ENCODE data around the gene SLC22A4.

The SLC22A4 gene

DNA sequence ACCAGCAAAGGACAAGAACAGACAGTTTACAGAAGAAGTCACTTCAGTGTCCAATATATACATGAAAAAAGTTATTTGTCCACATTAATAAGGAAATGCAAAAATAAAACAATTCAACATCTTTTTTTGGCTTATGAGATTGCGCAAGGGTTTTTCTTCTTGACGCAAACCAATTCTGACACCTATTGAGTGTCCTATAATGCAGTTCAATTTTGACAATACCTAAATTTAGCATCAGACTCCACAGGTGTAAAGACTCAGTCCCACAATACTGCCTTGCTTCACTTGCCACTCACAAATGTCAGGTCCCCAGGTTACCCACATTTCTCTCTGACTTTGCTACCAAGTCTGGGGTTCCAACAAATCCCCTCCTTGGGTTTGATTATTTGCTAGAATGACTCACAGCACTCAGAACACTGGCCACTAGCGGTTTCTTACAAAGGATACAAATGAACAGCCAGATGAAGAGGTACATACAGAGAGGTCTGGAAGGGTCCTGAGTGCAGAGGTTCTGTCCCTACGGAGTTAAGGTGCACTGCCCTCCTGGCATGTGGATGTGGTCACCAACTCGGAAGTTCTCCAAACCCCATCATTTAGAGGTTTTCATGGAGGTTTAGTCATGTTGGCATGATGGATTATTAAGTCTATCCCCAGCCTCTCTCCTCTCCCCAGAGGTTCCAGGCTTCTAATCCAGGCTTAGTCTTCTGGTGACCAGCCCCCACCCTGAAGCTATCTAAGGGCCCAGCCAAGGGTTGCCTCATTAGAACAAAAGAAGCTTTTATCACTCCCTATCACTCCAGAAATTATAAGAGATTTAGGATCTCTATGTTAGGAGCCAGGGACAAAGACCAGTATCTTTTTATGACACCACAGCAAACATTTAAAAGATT, 48.3 kb downstream of the SLC22A4 start:
- DNase-seq (ENCODE audit: low read depth): no peak

- DNase-seq (ENCODE audit: low read depth): no peak
Measured at GRCh38 chr5:132344775-132345514, 50.8 kb downstream of the SLC22A4 start.

- DNase-seq (ENCODE audit: low read depth): no peak
Measured at GRCh38 chr5:132353486-132353995, 59.3 kb downstream of the SLC22A4 start.

DNA sequence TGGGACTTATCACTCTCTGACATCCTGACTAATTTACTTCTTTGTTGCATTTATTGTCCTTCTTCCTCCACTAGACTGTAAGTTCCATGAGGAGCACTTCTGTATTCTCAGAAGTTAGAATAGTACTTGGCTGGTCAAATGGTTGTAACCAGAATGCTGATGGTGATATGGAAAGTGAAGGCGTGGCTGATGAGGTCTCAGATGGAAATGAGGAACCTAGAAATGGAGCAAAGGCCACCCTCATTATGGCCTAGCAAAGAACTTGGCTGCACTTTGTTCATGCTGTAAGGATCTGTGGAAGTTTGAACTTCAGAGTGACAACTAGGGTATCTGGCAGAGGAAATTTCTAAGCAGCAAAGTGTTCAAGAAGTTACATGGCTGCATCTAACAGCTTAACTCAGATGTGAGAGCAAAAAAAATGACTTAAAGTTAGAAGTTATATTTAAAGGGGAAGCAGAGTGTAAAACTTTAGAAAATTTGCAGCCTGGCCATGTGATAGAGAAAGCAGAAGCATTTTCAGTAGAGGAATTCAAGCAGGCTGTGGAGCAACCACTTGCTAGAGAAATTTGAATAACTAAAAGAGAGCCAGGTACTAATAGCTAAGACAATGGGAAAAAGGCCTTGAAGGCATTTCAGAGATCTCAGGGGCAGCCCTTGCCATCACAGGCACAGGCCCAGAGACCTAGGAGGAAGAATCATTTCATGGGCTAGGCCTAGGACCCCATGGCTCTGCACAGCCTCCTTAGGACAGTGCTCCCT, 60.4 kb downstream of the SLC22A4 start:
- no peak for DNase-seq (ENCODE audit: low read depth)

DNA sequence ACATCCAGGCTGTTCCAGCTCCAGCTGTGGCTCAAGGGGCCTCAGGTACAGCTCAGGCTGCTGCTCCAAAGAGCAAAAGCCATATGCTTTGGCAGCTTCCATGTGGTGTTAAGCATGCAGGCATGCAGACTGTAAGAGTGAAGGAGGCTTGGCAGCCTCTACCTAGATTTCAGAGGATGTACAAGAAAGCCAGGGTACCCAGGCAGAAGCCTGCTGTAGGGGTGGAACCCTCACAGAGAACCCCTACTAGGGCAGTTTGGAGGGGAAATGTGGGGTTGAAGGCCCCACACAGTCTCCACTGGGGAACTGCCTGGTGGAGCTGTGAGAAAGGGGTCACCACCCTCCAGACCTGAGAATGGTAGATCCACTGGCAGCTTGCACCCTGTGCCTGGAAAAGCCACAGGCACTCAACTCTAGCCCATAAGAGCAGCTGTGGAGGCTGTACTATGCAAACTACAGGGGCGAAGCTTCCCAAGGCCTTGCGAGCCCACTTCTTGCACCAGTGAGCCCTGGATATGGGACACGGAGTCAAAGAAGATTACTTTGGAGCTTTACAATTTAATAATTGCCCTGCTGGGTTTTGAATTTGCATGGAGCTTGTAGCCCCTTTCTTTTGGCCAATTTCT, 61.1 kb downstream of the SLC22A4 start:
- no peak for DNase-seq (ENCODE audit: low read depth)

DNA sequence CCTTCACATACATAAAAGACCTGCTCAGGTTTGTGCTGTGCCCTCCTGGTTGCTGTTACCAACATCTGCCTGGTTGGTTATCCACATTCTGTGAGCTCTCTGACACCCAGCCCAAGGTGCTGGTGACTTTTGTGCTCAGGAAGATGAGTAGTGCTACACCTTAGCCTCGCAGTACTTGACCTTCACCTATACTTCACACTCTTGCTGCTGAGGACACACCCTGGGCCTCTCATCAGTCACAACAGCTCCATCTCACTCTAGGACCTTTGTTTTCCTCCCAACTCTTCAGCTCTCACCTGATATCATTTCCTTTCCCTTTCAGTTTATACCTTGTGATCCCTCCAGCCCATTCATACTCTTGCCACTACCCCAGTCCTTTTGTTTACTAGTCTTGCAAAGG, 64.6 kb downstream of the SLC22A4 start:
- no peak for DNase-seq (ENCODE audit: low read depth)

DNA sequence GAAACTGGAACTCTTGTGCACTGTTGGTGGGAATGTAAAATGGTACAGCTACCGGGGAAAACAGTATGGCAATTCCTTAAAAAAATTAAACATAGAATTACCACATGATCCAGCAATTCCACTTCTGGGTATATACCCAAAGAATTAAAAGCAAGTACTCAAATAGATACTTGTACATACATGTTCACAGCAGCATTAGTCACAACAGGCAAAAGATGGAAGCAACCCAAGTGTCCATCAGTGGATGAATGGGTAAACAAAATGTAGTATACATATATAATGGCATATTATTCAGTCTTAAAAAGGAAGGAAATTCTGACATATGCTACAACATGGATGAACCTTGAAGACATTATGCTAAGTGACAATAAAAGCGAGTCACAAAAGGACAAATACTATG, 67.9 kb downstream of the SLC22A4 start:
- DNase-seq (ENCODE audit: low read depth): no peak

DNA sequence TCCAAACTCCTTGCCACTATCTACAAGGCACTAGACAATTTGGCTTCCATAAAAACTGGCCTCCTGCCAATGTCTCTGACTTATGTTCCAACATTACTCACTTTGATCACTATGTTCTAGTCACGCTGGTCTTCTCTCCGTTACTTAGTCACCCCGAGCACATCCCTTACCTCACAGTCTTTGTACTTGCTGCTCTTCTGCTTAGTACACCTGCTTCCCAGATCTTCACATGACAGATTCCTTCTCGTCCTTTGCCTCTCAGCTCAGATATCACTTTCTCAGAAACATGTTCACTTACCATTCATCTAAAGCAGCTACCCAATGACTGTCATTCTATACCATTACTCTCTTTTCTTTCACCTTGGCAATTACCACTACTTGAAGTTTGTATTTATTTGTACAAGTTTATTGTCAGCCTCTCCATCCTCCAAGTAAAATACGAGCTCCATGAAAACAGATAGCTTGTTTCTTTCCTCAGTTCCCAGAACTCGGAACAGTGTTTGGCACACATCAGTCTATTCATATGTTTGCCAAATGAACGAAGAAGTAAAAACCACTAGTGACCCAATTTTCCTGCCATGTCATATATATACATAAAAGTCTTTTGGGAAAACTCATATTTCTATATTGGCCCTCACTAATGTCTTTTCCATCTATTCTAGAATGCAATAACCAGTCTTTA, 69.4 kb downstream of the SLC22A4 start:
- DNase-seq (ENCODE audit: low read depth): peak; percentile 89

- no peak for DNase-seq (ENCODE audit: low read depth)
Measured at GRCh38 chr5:132364319-132364718, 70.1 kb downstream of the SLC22A4 start.

GRCh38 chr5:132365213-132365612, 71.0 kb downstream of the SLC22A4 start:
- peak; percentile 86 for DNase-seq (ENCODE audit: low read depth)

DNA sequence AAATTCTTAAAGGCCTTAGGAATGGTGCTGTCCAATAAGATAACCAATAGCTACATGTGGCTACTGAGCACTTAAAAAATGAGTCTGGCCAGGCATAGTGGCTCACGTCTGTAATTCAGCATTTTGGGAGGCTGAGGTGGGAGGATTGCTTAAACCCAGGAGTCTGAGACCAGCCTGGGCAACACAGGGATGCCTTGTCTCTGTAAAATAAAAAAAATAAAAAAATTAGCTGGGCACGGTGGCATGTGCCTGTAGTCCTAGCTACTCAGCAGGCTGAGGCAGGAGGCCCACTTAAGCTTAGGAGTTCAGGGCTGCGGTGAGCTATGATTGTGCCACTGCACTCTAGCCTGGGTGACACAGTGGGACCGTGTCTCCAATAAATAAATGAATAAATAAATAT, 74.0 kb downstream of the SLC22A4 start:
- DNase-seq (ENCODE audit: low read depth): no peak

- no peak for DNase-seq (ENCODE audit: low read depth)
Measured at GRCh38 chr5:132369007-132369473, 74.8 kb downstream of the SLC22A4 start.

- no peak for DNase-seq (ENCODE audit: low read depth)
Measured at GRCh38 chr5:132369474-132370180, 75.4 kb downstream of the SLC22A4 start, which contains the start of gene SLC22A5. Gene SLC22A5, plus strand, starts transcription at chr5:132369710. Its CDS starts 263 bp downstream, at chr5:132369973.

DNA sequence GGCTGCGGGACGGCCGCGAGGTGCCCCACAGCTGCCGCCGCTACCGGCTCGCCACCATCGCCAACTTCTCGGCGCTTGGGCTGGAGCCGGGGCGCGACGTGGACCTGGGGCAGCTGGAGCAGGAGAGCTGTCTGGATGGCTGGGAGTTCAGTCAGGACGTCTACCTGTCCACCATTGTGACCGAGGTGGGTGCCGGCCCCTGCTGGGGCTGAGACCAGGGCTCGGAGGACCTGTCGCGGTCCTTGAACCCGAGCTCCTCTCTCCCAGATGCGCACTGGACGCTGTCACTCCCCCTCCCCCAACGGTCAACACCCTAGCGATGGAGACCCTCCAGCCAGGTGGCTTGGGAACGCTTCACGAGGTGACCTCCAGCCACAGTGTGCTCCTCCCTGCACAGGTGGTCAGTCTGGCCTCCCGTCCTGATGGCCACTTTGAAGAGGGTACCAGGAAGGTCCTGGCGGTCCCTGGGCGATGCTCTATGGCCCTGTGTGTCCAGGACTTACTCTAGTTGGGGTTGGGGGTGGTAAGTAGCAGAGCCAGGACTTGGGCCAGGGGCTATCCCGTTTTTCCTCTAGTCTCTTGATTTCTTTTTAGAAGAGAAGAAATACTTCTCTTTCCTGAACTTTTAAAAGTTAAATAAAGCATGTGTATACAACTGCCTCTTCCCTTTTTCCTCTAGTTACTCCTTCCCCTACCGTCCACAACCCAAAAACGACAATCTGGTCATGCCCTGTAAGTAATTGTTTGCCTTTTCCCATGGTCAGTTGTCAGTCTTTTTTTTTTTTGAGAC, 76.2 kb downstream of the SLC22A4 start:
- DNase-seq (ENCODE audit: low read depth): no peak

- no peak for DNase-seq (ENCODE audit: low read depth)
Measured at GRCh38 chr5:132370971-132371602, 76.9 kb downstream of the SLC22A4 start.

- no peak for DNase-seq (ENCODE audit: low read depth)
Measured at GRCh38 chr5:132371603-132371994, 77.4 kb downstream of the SLC22A4 start.

DNA sequence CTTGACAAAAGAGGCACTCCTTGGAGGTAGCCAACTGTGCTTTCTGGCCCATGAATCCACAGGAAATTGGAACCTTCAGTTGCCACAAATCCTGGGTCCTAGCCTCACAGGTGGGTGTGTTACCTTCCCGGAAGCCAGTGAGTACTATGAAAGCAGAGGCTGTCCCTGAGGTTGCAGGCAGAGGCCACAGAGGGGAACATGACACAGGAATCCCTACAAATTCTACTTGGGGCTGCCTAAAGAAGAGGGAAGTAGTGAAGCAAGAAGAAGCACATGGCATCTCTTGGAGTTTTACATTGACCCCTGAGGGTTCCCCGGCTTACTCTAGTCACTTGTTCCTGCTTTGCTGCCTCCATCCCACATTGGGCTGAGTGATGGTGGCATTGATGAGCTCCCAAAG, 77.9 kb downstream of the SLC22A4 start:
- DNase-seq (ENCODE audit: low read depth): no peak

GRCh38 chr5:132372542-132372941, 78.3 kb downstream of the SLC22A4 start:
- no peak for DNase-seq (ENCODE audit: low read depth)

DNA sequence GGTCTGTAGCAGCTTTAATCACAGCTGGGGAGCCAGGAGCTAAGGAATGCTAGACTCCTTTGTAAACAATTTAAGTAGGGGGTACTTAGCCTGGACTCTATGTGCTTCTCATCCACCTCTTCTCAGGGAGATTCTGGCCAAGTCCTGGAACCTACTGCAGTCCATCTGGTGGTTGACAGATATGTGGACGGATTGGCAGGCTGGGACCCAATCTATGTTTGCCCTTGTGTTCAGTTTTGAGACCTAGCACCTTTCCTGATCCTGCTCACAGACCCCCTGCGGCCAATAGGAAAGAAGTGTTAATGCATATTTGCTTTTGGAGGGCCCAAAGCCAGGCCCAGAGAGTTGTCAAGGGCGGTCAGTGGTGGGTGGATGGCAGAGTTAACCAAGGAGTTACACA, 81.8 kb downstream of the SLC22A4 start:
- no peak for DNase-seq (ENCODE audit: low read depth)
